Hippocampal formation (tissue), 2 donors: Measurements from ENCODE around the gene FBXO41.

ENCODE experiments used
- DNase-seq, 2 donors: peaks; one replicate each; lab custom pipeline; 2025; lab: John Stamatoyannopoulos, UW

The FBXO41 gene

DNA sequence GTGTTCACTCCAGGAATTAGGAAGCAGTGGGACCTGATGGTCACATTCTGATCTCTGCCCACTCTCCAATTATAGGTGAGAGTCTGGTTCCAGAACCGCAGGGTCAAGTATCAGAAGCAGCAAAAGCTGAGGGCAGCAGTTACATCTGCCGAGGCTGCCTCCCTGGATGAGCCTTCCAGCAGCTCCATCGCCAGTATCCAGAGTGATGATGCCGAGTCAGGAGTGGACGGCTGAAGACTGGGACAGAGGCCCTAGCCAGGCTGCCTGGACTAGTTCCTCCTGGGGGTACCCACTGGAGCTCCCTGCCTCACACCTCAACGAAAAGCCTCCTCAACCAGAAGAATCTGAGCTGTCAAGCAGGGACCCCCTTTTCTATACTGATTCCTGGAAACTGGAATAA lies 73.6 kb downstream of the FBXO41 start:
- no peak for DNase-seq

- no peak for DNase-seq
These were observed 74.3 kb downstream of the FBXO41 start for GRCh38 chr2:73210019-73210418.

DNA sequence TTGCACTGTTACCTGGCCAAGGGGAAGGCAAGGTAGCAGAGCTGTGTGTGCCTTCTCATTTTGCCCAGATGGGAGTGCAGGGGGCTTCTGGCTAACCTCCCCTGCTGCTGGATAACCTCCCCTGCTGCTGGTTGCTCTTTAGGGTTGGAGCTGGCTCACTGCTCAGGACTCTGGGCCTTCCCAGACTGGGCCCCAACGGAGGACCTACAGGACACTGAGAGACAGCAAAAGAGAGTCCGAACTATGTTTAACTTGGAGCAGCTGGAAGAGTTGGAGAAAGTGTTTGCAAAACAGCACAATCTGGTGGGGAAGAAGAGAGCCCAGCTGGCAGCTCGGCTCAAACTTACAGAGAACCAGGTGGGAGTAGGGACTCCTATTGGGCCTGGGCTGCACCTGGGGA lies 76.0 kb downstream of the FBXO41 start:
- no peak for DNase-seq

DNA sequence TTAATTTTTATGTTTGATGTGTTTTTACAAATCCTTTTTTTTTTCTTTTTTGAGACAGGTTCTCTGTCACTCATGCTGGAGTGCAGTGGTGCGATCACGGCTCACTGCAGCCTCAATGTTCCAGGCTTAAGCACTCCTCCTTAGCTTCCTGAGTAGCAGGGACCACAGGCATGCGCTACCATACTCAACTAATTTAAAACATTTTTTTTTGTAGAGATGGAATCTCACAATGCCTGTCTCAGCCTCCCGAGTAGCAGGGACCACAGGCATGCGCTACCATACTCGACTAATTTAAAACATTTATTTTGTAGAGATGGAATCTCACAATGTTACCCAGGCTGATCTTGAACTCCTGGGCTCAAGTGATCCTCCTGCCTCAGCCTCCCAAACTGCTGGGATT lies 78.7 kb downstream of the FBXO41 start:
- no peak for DNase-seq
